ENCODE measurements around the gene MAGEF1.

Gene MAGEF1

DNA sequence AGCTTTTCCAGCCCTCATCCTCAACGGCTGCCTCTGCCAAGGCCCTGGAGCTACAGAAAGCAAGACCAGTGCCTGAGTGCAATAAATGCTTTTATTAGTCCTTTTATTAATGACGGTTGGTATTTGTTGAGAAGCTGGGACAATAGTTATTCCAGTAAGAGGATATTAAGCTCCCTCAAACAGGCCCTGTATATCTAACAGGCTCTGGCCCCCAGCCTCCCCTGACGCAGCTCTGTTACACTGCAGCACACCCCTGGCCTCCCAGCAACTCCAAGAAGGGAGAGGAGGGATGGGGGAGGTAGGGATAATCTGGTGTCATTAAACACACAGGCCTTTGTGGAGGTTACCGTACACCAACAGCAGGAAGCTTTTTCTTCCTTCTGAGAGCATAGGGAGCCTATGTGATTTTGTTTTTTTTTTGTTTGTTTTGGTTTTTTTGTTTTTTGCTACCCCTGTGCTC lies 30.8 kb upstream of the MAGEF1 start:
- H3K36me3 ChIP-seq (ENCODE audit: insufficient read depth) = no peaks in the 10 kb centered on the region
- H3K27me3 ChIP-seq (ENCODE audit: insufficient read depth, low read depth) = no peaks in the 10 kb centered on the region
- no peak overlapping the region for H3K27ac ChIP-seq
- H3K4me1 ChIP-seq (ENCODE audit: low read depth, poor library complexity, severe bottlenecking) = no peaks in the 10 kb centered on the region
- no peak overlapping the region for H3K4me3 ChIP-seq (IDR thresholded peaks at IDR 0.05; ENCODE audit: insufficient read depth, low read depth, low read length)
- H4K20me1 ChIP-seq (ENCODE audit: insufficient read depth) = no peaks in the 10 kb centered on the region
- H3K9ac ChIP-seq = no peak overlapping the region
- no peak overlapping the region for H3K4me2 ChIP-seq
- no peaks in the 10 kb centered on the region for H3K79me2 ChIP-seq (ENCODE audit: insufficient read depth, low read depth)
- TF ChIP-seq, protein P1, sequence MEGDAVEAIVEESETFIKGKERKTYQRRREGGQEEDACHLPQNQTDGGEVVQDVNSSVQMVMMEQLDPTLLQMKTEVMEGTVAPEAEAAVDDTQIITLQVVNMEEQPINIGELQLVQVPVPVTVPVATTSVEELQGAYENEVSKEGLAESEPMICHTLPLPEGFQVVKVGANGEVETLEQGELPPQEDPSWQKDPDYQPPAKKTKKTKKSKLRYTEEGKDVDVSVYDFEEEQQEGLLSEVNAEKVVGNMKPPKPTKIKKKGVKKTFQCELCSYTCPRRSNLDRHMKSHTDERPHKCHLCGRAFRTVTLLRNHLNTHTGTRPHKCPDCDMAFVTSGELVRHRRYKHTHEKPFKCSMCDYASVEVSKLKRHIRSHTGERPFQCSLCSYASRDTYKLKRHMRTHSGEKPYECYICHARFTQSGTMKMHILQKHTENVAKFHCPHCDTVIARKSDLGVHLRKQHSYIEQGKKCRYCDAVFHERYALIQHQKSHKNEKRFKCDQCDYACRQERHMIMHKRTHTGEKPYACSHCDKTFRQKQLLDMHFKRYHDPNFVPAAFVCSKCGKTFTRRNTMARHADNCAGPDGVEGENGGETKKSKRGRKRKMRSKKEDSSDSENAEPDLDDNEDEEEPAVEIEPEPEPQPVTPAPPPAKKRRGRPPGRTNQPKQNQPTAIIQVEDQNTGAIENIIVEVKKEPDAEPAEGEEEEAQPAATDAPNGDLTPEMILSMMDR (conservative IDR thresholded peaks at IDR 0.05; ENCODE audit: low read depth, low read length) = no peak
- no peak overlapping the region for H2AFZ ChIP-seq (ENCODE audit: low read depth)

DNA sequence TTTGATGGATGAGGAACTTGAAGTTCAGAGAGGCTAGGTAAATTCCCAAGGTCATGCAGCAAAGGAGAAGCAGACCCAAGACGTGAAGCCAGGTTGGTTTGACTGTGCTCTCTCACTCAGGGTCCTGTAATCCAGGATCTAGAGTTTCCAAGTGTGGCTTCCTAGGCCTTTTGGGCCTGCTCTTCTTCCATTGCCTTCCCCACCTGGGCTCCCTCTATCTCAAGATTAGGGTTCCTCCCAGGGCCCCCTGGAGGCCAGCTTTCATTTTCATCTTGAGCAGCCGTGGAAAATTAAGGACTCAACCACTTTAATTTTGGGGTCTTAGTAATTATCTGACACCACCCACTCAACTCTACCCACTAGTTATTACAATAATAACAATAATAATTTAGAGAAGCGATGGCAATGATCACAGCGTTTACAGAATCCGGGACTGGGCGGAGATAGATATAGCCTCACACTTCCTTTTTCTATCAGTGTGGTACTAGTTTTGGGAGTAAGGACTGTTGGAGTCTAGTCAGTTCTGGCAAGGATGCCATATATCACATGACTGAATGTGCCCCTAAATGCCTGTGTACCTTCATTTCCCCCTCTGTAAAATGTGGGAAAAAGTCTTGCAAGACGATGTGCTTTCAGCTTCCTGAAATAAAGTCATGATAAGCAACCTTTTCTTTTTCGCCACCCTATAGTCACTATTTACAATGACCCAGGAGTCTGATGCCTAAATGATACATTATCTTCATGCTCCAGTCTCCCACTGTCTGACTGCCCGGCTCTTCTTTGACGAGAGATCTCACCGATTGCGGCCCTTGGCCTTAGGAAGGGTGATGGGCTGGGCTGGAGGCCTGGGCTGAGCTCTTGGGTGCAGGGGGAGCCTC lies 30.2 kb upstream of the MAGEF1 start:
- H3K9ac ChIP-seq = no peak overlapping the region
- no peaks in the 10 kb centered on the region for H3K36me3 ChIP-seq (ENCODE audit: insufficient read depth)
- H3K4me2 ChIP-seq = no peak overlapping the region
- no peaks in the 10 kb centered on the region for H3K4me1 ChIP-seq (ENCODE audit: low read depth, poor library complexity, severe bottlenecking)
- H3K27me3 ChIP-seq (ENCODE audit: insufficient read depth, low read depth) = no peaks in the 10 kb centered on the region
- TF ChIP-seq, protein P1 (conservative IDR thresholded peaks at IDR 0.05; ENCODE audit: low read depth, low read length) = no peak
- no peaks in the 10 kb centered on the region for H3K79me2 ChIP-seq (ENCODE audit: insufficient read depth, low read depth)
- H2AFZ ChIP-seq (ENCODE audit: low read depth) = no peak overlapping the region
- no peaks in the 10 kb centered on the region for H4K20me1 ChIP-seq (ENCODE audit: insufficient read depth)
- H3K27ac ChIP-seq = no peak overlapping the region
- H3K4me3 ChIP-seq (IDR thresholded peaks at IDR 0.05; ENCODE audit: insufficient read depth, low read depth, low read length) = no peak overlapping the region

DNA sequence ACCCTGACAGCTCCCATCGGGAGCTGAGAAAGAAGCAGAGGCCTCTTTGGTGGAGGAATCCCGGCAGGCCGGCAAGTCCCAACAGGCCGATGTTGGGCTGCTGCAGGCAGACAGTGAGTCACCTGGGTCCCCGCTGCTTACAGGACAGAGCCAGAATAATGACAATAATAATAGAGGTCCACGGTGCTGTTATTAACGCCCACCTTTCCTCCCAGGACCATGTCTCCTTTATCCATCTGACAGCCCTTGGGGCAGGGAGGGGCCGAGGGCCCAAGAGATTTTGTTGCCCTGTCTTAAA lies 29.3 kb upstream of the MAGEF1 start:
- Histone ChIP-seq H3K27ac (no peak overlapping the region), H3K4me1 (ENCODE audit: low read depth, poor library complexity, severe bottlenecking) (no peaks in the 10 kb centered on the region), H2AFZ (ENCODE audit: low read depth) (no peak overlapping the region), H3K4me2 (no peak overlapping the region), H4K20me1 (ENCODE audit: insufficient read depth) (no peaks in the 10 kb centered on the region), H3K9ac (no peak overlapping the region), H3K79me2 (ENCODE audit: insufficient read depth, low read depth) (no peaks in the 10 kb centered on the region), H3K27me3 (ENCODE audit: insufficient read depth, low read depth) (no peaks in the 10 kb centered on the region), H3K36me3 (ENCODE audit: insufficient read depth) (no peaks in the 10 kb centered on the region), H3K4me3 (IDR thresholded peaks at IDR 0.05; ENCODE audit: insufficient read depth, low read depth, low read length) (no peak overlapping the region)
- TF ChIP-seq, protein P1 (conservative IDR thresholded peaks at IDR 0.05; ENCODE audit: low read depth, low read length) = no peak

DNA sequence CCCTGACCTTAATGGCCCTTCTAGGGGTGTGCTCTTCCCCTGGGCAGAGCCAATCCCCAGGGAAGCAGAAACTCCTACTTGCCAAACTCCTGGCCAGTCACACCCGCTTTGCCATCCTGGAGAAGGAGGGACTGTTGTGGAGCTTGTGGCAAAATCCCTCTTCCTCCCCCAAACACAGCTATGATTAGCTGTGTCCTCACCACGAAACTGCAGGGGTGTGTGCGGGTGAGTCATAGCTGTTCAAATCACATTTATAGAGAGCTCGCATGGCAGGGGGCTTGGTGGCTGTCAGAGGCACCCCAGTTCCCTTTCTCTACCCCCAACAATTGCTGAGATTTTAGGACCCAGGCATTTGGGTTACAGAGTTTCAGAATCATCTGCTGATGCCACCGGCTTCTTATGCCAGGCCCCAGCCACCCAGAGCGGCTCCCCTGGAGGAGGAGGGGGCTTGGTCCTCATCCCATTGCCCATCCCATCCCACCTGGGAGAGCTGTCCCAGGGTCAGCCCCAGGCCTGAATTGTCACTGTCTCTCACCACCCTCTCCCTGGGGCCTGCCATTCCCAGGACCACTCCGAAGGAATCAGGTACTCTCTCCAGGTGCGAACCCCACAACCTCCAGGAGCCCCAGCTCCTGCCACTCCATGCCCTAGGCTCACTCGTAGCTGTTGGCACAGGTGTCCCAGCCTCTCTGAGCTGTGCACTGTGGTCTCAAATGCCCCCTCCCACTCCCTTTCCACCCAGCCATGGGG lies 28.8 kb upstream of the MAGEF1 start:
- Histone ChIP-seq H3K4me3 (IDR thresholded peaks at IDR 0.05; ENCODE audit: insufficient read depth, low read depth, low read length) (no peak overlapping the region), H3K4me2 (no peak overlapping the region), H3K27ac (no peak overlapping the region), H3K36me3 (ENCODE audit: insufficient read depth) (no peaks in the 10 kb centered on the region), H3K27me3 (ENCODE audit: insufficient read depth, low read depth) (no peaks in the 10 kb centered on the region), H3K4me1 (ENCODE audit: low read depth, poor library complexity, severe bottlenecking) (no peaks in the 10 kb centered on the region), H3K79me2 (ENCODE audit: insufficient read depth, low read depth) (no peaks in the 10 kb centered on the region), H3K9ac (no peak overlapping the region), H4K20me1 (ENCODE audit: insufficient read depth) (no peaks in the 10 kb centered on the region), H2AFZ (ENCODE audit: low read depth) (no peak overlapping the region)
- TF ChIP-seq, protein P1 (conservative IDR thresholded peaks at IDR 0.05; ENCODE audit: low read depth, low read length) = no peak
